ENCODE data around the gene HEXB. TPM values are rescaled to one million over a fixed set of nuclear protein-coding genes. Genes with fewer than 3 reads are reported as not detected.
A peak's percentile ranks its signal among the peaks of the same experiment; 100 is the strongest.

HEXB gene
- total and polyA plus RNA-seq, 2 of the 13 experiments (the other 11 are each of a cell fraction or from before 2014, with no cell fraction given) = 100 to 104 TPM

DNA sequence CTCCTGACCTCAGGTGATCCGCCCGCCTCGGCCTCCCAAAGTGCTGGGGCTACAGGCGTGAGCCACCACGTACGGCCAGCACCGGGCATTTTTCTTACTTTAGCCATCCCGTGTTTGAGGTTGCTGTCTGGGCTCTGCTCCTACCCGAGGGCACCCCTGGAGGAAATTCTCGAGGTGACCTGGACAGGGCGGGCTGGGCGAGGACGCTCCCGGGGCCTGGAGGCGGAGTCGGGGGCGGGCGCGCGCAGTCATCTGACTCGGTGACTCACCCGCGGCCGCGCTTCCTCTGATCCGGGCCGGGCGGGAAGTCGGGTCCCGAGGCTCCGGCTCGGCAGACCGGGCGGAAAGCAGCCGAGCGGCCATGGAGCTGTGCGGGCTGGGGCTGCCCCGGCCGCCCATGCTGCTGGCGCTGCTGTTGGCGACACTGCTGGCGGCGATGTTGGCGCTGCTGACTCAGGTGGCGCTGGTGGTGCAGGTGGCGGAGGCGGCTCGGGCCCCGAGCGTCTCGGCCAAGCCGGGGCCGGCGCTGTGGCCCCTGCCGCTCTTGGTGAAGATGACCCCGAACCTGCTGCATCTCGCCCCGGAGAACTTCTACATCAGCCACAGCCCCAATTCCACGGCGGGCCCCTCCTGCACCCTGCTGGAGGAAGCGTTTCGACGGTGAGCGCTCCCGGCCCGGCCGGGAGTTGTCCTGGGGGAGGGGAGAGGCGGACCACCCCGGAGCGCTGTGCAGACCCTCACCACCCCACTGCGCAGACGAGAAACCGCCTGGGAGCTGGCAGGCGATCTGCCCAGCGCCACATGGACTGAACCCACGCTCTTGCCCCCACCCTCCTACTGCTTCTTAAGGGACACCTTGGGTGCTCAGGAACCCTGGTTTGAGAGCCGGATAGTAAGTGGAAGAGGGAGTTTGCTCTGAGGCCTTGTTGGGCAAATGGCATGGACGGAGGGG, at the start of gene HEXB (continued):
- TF ChIP-seq, protein P1, sequence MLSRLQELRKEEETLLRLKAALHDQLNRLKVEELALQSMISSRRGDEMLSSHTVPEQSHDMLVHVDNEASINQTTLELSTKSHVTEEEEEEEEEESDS (CRISPR knock-in tag; IDR thresholded peaks at IDR 0.05; ENCODE audit: borderline replicate concordance) = no peak
- TF ChIP-seq, protein P2, sequence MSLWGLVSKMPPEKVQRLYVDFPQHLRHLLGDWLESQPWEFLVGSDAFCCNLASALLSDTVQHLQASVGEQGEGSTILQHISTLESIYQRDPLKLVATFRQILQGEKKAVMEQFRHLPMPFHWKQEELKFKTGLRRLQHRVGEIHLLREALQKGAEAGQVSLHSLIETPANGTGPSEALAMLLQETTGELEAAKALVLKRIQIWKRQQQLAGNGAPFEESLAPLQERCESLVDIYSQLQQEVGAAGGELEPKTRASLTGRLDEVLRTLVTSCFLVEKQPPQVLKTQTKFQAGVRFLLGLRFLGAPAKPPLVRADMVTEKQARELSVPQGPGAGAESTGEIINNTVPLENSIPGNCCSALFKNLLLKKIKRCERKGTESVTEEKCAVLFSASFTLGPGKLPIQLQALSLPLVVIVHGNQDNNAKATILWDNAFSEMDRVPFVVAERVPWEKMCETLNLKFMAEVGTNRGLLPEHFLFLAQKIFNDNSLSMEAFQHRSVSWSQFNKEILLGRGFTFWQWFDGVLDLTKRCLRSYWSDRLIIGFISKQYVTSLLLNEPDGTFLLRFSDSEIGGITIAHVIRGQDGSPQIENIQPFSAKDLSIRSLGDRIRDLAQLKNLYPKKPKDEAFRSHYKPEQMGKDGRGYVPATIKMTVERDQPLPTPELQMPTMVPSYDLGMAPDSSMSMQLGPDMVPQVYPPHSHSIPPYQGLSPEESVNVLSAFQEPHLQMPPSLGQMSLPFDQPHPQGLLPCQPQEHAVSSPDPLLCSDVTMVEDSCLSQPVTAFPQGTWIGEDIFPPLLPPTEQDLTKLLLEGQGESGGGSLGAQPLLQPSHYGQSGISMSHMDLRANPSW (CRISPR knock-in tag; IDR thresholded peaks at IDR 0.05; ENCODE audit: borderline replicate concordance) = no peak
- TF ChIP-seq ZEB1 (IDR thresholded peaks at IDR 0.05; ENCODE audit: insufficient replicate concordance, low read depth) (no peak), ZFP41 (CRISPR knock-in tag; IDR thresholded peaks at IDR 0.05; ENCODE audit: borderline replicate concordance) (0 out of 2 replicates have a peak, but pooled peaks have one; percentile 35), ZNF75D (CRISPR knock-in tag; IDR thresholded peaks at IDR 0.05; ENCODE audit: borderline replicate concordance) (no peak), ERF (CRISPR knock-in tag; IDR thresholded peaks at IDR 0.05) (peak; percentile 78), ZNF414 (CRISPR knock-in tag; IDR thresholded peaks at IDR 0.05) (no peak; the same call in 1 of the 2 replicates), FOXP1 (IDR thresholded peaks at IDR 0.05) (no peak), FOXP1 (CRISPR knock-in tag; IDR thresholded peaks at IDR 0.05) (no peak), SPEN (CRISPR knock-in tag; IDR thresholded peaks at IDR 0.05; ENCODE audit: low read depth) (peak; percentile 45), SP4 (CRISPR knock-in tag; IDR thresholded peaks at IDR 0.05) (peak; percentile 63; the same call in 1 of the 2 replicates), ZFP36L1 (CRISPR knock-in tag; IDR thresholded peaks at IDR 0.05) (no peak; the same call in 1 of the 2 replicates), ATF7 (IDR thresholded peaks at IDR 0.05) (no peak), ATF7 (CRISPR knock-in tag; IDR thresholded peaks at IDR 0.05) (no peak), ZNF891 (CRISPR knock-in tag; IDR thresholded peaks at IDR 0.05) (peak; percentile 64), TSC22D2 (CRISPR knock-in tag; IDR thresholded peaks at IDR 0.05; ENCODE audit: borderline replicate concordance) (no peak), HNRNPL (IDR thresholded peaks at IDR 0.05; ENCODE audit: low read depth, low read length) (0 out of 2 replicates have a peak, but pooled peaks have one; percentile 12), MBNL3 (CRISPR knock-in tag; conservative IDR thresholded peaks at IDR 0.05) (no peak), TFE3 (CRISPR knock-in tag; IDR thresholded peaks at IDR 0.05) (peak; percentile 94), TBX2 (CRISPR knock-in tag; IDR thresholded peaks at IDR 0.05; ENCODE audit: borderline replicate concordance) (peak; percentile 74), HOXA3 (CRISPR knock-in tag; IDR thresholded peaks at IDR 0.05) (peak; percentile 73)
- TF ChIP-seq, protein P3, sequence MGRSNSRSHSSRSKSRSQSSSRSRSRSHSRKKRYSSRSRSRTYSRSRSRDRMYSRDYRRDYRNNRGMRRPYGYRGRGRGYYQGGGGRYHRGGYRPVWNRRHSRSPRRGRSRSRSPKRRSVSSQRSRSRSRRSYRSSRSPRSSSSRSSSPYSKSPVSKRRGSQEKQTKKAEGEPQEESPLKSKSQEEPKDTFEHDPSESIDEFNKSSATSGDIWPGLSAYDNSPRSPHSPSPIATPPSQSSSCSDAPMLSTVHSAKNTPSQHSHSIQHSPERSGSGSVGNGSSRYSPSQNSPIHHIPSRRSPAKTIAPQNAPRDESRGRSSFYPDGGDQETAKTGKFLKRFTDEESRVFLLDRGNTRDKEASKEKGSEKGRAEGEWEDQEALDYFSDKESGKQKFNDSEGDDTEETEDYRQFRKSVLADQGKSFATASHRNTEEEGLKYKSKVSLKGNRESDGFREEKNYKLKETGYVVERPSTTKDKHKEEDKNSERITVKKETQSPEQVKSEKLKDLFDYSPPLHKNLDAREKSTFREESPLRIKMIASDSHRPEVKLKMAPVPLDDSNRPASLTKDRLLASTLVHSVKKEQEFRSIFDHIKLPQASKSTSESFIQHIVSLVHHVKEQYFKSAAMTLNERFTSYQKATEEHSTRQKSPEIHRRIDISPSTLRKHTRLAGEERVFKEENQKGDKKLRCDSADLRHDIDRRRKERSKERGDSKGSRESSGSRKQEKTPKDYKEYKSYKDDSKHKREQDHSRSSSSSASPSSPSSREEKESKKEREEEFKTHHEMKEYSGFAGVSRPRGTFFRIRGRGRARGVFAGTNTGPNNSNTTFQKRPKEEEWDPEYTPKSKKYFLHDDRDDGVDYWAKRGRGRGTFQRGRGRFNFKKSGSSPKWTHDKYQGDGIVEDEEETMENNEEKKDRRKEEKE (IDR thresholded peaks at IDR 0.05) = no peak

All from HepG2 (cell line).